ENCODE data around the gene SPATA20. TPM values are rescaled to one million over a fixed set of nuclear protein-coding genes. Genes with fewer than 3 reads are reported as not detected.

The SPATA20 gene
- total and polyA plus RNA-seq, 7 donors = 4.8 to 25.8 (median 16.7) TPM

- Histone ChIP-seq H3K36me3 (ENCODE audit: insufficient read depth in 1 of 2, low read depth in 1 of 2) (no peaks in the 10 kb centered on the region), H3K27ac (no peak overlapping the region), H3K27me3 (ENCODE audit: insufficient read depth in 3 of 3, low read length in 2 of 3) (peaks cover 0 to 3% (median 0%) of the 10 kb centered on the region in 3 donors), H3K4me1 (no peaks in the 10 kb centered on the region), H3K9me3 (no peaks in the 10 kb centered on the region), H3K4me3 (no peak overlapping the region)
- DNase-seq (no peak), ATAC-seq (no peak)
- 72 to 81% (median 76%) methylated on average over 7 of the region's 7 CpGs for WGBS, 3 donors
- intact Hi-C loops (cut with DNase I) = no loop called here
- no peak for TF ChIP-seq CTCF (IDR thresholded peaks at IDR 0.05)
These were observed 36.7 kb downstream of the SPATA20 start for GRCh38 chr17:50583641-50584040.

GRCh38 chr17:50584116-50584515 is 37.1 kb downstream of the SPATA20 start:
- Histone ChIP-seq H3K4me1 (no peaks in the 10 kb centered on the region), H3K4me3 (no peak overlapping the region)
- WGBS, 3 donors = 75 to 85% (median 75%) methylated on average over 4 of the region's 4 CpGs

GRCh38 chr17:50584749-50585148 is 37.8 kb downstream of the SPATA20 start:
- no peak for DNase-seq

More at GRCh38 chr17:50584116-50584515, 37.1 kb downstream of the SPATA20 start:
- H3K9me3 ChIP-seq = no peaks in the 10 kb centered on the region
- H3K27ac ChIP-seq = no peak overlapping the region
- intact Hi-C loops (cut with DNase I) = no loop called here
- no peaks in the 10 kb centered on the region for H3K36me3 ChIP-seq (ENCODE audit: insufficient read depth in 1 of 2, low read depth in 1 of 2)
- no peak for TF ChIP-seq CTCF (IDR thresholded peaks at IDR 0.05)
- DNase-seq (no peak), ATAC-seq (no peak)
- peaks cover 0 to 3% (median 0%) of the 10 kb centered on the region in 3 donors for H3K27me3 ChIP-seq (ENCODE audit: insufficient read depth in 3 of 3, low read length in 2 of 3)

GRCh38 chr17:50585346-50585745 is 38.4 kb downstream of the SPATA20 start:
- no peak for DNase-seq
- no peak overlapping the region for H3K4me3 ChIP-seq
- H3K9me3 ChIP-seq = no peaks in the 10 kb centered on the region
- H3K27ac ChIP-seq = no peak overlapping the region
- no peaks in the 10 kb centered on the region for H3K36me3 ChIP-seq (ENCODE audit: insufficient read depth in 1 of 2, low read depth in 1 of 2)
- no peak for ATAC-seq
- WGBS, 3 donors = 81 to 91% (median 86%) methylated on average over 4 of the region's 4 CpGs
- TF ChIP-seq CTCF (IDR thresholded peaks at IDR 0.05) = no peak
- peaks cover 3% of the 10 kb centered on the region for H3K4me1 ChIP-seq
- intact Hi-C loops (cut with DNase I) = no loop called here
- no peaks in the 10 kb centered on the region for H3K27me3 ChIP-seq (ENCODE audit: insufficient read depth in 3 of 3, low read length in 2 of 3)

More at GRCh38 chr17:50584749-50585148, 37.8 kb downstream of the SPATA20 start:
- H3K36me3 ChIP-seq (ENCODE audit: insufficient read depth in 1 of 2, low read depth in 1 of 2) = no peaks in the 10 kb centered on the region
- intact Hi-C loops (cut with DNase I) = no loop called here
- WGBS, 3 donors = 86 to 91% (median 89%) methylated on average over 6 of the region's 6 CpGs
- no peaks in the 10 kb centered on the region for H3K27me3 ChIP-seq (ENCODE audit: insufficient read depth in 3 of 3, low read length in 2 of 3)
- no peak for ATAC-seq
- H3K9me3 ChIP-seq = no peaks in the 10 kb centered on the region
- H3K4me1 ChIP-seq = peaks cover 3% of the 10 kb centered on the region
- H3K4me3 ChIP-seq = no peak overlapping the region
- no peak for TF ChIP-seq CTCF (IDR thresholded peaks at IDR 0.05)
- no peak overlapping the region for H3K27ac ChIP-seq

GRCh38 chr17:50585891-50586290 is 38.9 kb downstream of the SPATA20 start:
- Histone ChIP-seq H3K36me3 (ENCODE audit: insufficient read depth in 1 of 2, low read depth in 1 of 2) (no peaks in the 10 kb centered on the region), H3K27me3 (ENCODE audit: insufficient read depth in 3 of 3, low read length in 2 of 3) (no peaks in the 10 kb centered on the region), H3K27ac (no peak overlapping the region), H3K9me3 (no peaks in the 10 kb centered on the region), H3K4me3 (no peak overlapping the region), H3K4me1 (peaks cover 3% of the 10 kb centered on the region)
- DNase-seq (no peak), ATAC-seq (no peak)
- intact Hi-C loops (cut with DNase I) = no loop called here
- 69 to 89% (median 76%) methylated on average over 7 to 8 of the region's 8 CpGs for WGBS, 3 donors
- TF ChIP-seq CTCF (IDR thresholded peaks at IDR 0.05) = no peak

Data from psoas muscle (tissue), 8 donors.